CD14-positive monocyte (primary cell): ENCODE results near the gene SACM1L. TPM values are rescaled to one million over a fixed set of nuclear protein-coding genes. Genes with fewer than 3 reads are reported as not detected.
"Not testable (repeated sequence)": the region's sequence is repeated elsewhere in the genome, so short reads cannot be mapped to it uniquely, and the experiment has no call there.

Experiments used
- DNase-seq, 3 donors: peaks; one replicate each; pipeline ENCODE4 v3.0.0-alpha.2; 2011 to 2022
- H2AFZ ChIP-seq: 2 replicates; pipeline ENCODE4 v1.6.0; 2012; ENCODE audit warnings: mild to moderate bottlenecking, low read depth, low read length, inconsistent platforms; ENCODE audit not compliant: insufficient read depth, poor library complexity, severe bottlenecking
- H3K27ac ChIP-seq, 2 donors: 1 replicate in 1 of 2; 2 replicates in 1 of 2; pipeline ENCODE4 v1.5.1; 2012 to 2013; ENCODE audit warnings: low read length in 2 of 2, control low read depth in 1 of 2, inconsistent platforms in 1 of 2, low read depth in 1 of 2, mild to moderate bottlenecking in 1 of 2
- H3K27me3 ChIP-seq, 2 donors: one replicate each; pipeline versions ENCODE4 v1.6.0 to v1.6.1; 2011 to 2013; ENCODE audit warnings: low read length in 2 of 2; ENCODE audit not compliant: control insufficient read depth in 2 of 2, insufficient read depth in 2 of 2
- H3K36me3 ChIP-seq, 2 donors: replicated peaks in 1 of 2; 1 replicate in 1 of 2; 2 replicates in 1 of 2; pipeline versions ENCODE4 v1.5.1 to v1.6.1; 2012 to 2013; ENCODE audit warnings: low read length in 2 of 2, control low read depth in 1 of 2, inconsistent platforms in 1 of 2, mild to moderate bottlenecking in 1 of 2; ENCODE audit not compliant: insufficient read depth in 2 of 2, control insufficient read depth in 1 of 2
- H3K4me1 ChIP-seq, 2 donors: 1 replicate in 1 of 2; 2 replicates in 1 of 2; pipeline versions ENCODE4 v1.5.1 to v1.6.1; 2012 to 2013; ENCODE audit warnings: low read length in 2 of 2, control low read depth in 1 of 2, inconsistent platforms in 1 of 2, mild to moderate bottlenecking in 1 of 2, moderate library complexity in 1 of 2; ENCODE audit not compliant: insufficient read depth in 2 of 2, control insufficient read depth in 1 of 2
- H3K4me2 ChIP-seq: replicated peaks from 2 replicates; pipeline ENCODE3; 2012; ENCODE audit warnings: low read length, moderate library complexity, mild to moderate bottlenecking; ENCODE audit not compliant: poor library complexity, severe bottlenecking; ENCODE audit errors: extremely low read depth
- H3K4me3 ChIP-seq, 3 experiments: fragments of 200-600 bp in 1 of 3; sonication (generic) in 1 of 3; replicated peaks in 1 of 3; 1 replicate in 2 of 3; 2 replicates in 1 of 3; pipeline ENCODE4 v1.5.1; 2011 to 2013; ENCODE audit warnings: low read length in 3 of 3, mild to moderate bottlenecking in 3 of 3, control low read depth in 2 of 3, low read depth in 2 of 3, inconsistent platforms in 1 of 3, moderate library complexity in 1 of 3
- H3K79me2 ChIP-seq: 2 replicates; pipeline ENCODE4 v1.6.0; 2012; ENCODE audit warnings: mild to moderate bottlenecking, control low read depth, inconsistent platforms, low read length, moderate library complexity; ENCODE audit not compliant: insufficient read depth
- H3K9ac ChIP-seq: 2 replicates; pipeline ENCODE4 v1.6.0; 2017; ENCODE audit warnings: low read length, mild to moderate bottlenecking; ENCODE audit not compliant: insufficient read depth, poor library complexity, severe bottlenecking
- H3K9me3 ChIP-seq, 2 donors: replicated peaks in 1 of 2; 1 replicate in 1 of 2; 2 replicates in 1 of 2; pipeline versions ENCODE4 v1.5.1 to v1.6.1; 2012 to 2013; ENCODE audit warnings: low read length in 2 of 2, control low read depth in 1 of 2; ENCODE audit not compliant: control insufficient read depth in 1 of 2, insufficient read depth in 1 of 2
- H4K20me1 ChIP-seq: 2 replicates; pipeline ENCODE4 v1.6.0; 2012; ENCODE audit warnings: mild to moderate bottlenecking, low read length, control low read depth, moderate library complexity; ENCODE audit not compliant: insufficient read depth
- H3K27ac Mint-ChIP-seq, 7 donors: one replicate each; pipeline ENCODE4 v1.8.0; 2020; ENCODE audit warnings: mild to moderate bottlenecking in 7 of 7, mixed read lengths in 7 of 7, moderate library complexity in 6 of 7, inconsistent platforms in 2 of 7
- H3K27me3 Mint-ChIP-seq, 3 donors: one replicate each; pipeline ENCODE4 v1.8.0; 2021 to 2022; ENCODE audit warnings: low read depth in 3 of 3, mild to moderate bottlenecking in 3 of 3, mixed read lengths in 3 of 3, moderate library complexity in 3 of 3, inconsistent platforms in 1 of 3
- H3K36me3 Mint-ChIP-seq, 2 donors: one replicate each; pipeline ENCODE4 v1.8.0; 2020; ENCODE audit warnings: mixed read lengths in 2 of 2, inconsistent platforms in 1 of 2, mild to moderate bottlenecking in 1 of 2
- H3K4me1 Mint-ChIP-seq: one replicate; pipeline ENCODE4 v1.8.0; 2020; ENCODE audit warnings: mild to moderate bottlenecking, mixed read lengths
- H3K4me3 Mint-ChIP-seq, 2 donors: one replicate each; pipeline ENCODE4 v1.8.0; 2020; ENCODE audit warnings: mild to moderate bottlenecking in 2 of 2, mixed read lengths in 2 of 2, moderate library complexity in 1 of 2
- H3K9me3 Mint-ChIP-seq, 7 donors: one replicate each; pipeline ENCODE4 v1.8.0; 2020 to 2022; ENCODE audit warnings: mixed read lengths in 7 of 7, mild to moderate bottlenecking in 6 of 7, moderate library complexity in 6 of 7, inconsistent platforms in 2 of 7
- WGBS: methylation state at CpG from one replicate; pipeline ENCODE4 v1.1.5; 2013; ENCODE audit warnings: missing lambda C conversion rate; ENCODE audit not compliant: insufficient coverage; 5-methylcytosine and 5-hydroxymethylcytosine counted together
- intact Hi-C, 2 donors: fragments of 100-400 bp; cut with micrococcal nuclease; formaldehyde crosslinking; loops; one replicate each; pipeline versions ENCODE4 v1.15.0 to v1.15.1; 2023
- polyA plus RNA-seq, 3 donors: library from polyadenylated mRNA; depleted of rRNA in 1 of 3; unstranded in 2 of 3; stranded (reverse) in 1 of 3; fragments of 300-500 nt in 2 of 3; fragments of >200 nt in 1 of 3; fragmentation: Illumina TruSeq in 2 of 3; gene quantifications; 1 replicate in 2 of 3; 2 replicates in 1 of 3; pipeline ENCODE4 v1.2.3, GENCODE V29; 2012 to 2021
- TF ChIP-seq, protein P1 (sequence below): fragments of 200-600 bp; IDR thresholded peaks from one replicate; pipeline ENCODE4 v1.8.0; 2022; ENCODE audit warnings: antibody characterized with exemption, mild to moderate bottlenecking

The SACM1L gene
- polyA plus RNA-seq, 3 donors: 14.6 to 25.7 (median 21.5) TPM

DNA sequence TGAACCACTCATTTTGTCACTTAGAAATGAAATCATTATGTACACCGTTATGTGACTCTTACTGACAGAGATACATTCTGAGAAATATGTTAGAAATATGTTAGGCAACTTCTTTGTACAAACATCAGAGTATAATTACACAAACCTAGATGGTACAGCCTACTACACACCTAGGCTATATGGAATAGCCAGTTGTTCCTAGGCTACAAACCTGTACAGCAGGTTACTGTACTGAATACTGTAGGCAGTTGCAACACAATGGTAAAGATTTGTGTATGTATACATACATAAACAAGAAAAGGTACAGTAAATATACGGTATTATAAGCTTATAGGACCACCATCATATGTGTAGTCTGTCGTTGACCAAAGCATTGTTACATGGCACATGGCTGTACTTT lies 3.7 kb downstream of the SACM1L start:
- TF ChIP-seq, protein P1, sequence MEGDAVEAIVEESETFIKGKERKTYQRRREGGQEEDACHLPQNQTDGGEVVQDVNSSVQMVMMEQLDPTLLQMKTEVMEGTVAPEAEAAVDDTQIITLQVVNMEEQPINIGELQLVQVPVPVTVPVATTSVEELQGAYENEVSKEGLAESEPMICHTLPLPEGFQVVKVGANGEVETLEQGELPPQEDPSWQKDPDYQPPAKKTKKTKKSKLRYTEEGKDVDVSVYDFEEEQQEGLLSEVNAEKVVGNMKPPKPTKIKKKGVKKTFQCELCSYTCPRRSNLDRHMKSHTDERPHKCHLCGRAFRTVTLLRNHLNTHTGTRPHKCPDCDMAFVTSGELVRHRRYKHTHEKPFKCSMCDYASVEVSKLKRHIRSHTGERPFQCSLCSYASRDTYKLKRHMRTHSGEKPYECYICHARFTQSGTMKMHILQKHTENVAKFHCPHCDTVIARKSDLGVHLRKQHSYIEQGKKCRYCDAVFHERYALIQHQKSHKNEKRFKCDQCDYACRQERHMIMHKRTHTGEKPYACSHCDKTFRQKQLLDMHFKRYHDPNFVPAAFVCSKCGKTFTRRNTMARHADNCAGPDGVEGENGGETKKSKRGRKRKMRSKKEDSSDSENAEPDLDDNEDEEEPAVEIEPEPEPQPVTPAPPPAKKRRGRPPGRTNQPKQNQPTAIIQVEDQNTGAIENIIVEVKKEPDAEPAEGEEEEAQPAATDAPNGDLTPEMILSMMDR: no peak
- Histone ChIP-seq H3K9ac (no peak overlapping the region), H3K27me3 (no peaks in the 10 kb centered on the region), H3K4me2 (no peak overlapping the region), H3K9me3 (no peaks in the 10 kb centered on the region), H3K4me1 (peaks cover 35 to 41% of the 10 kb centered on the region in 2 donors), H3K79me2 (peaks cover 86% of the 10 kb centered on the region), H3K4me3 (no peak overlapping the region), H3K36me3 (peaks cover 6 to 31% of the 10 kb centered on the region in 2 donors), H4K20me1 (peaks cover 83% of the 10 kb centered on the region), H2AFZ (no peak overlapping the region), H3K27ac (no peak overlapping the region)
- no CpG with 5 or more reads among the region's 3 CpGs for WGBS
- Mint-ChIP-seq H3K27me3 (peaks cover 0 to 2% (median 0%) of the 10 kb centered on the region in 3 donors), H3K36me3 (peaks cover 21 to 27% of the 10 kb centered on the region in 2 donors), H3K4me1 (peaks cover 48% of the 10 kb centered on the region), H3K27ac (no peak overlapping the region), H3K9me3 (no peaks in the 10 kb centered on the region), H3K4me3 (no peak overlapping the region)
- no peak for DNase-seq
- intact Hi-C loops: no loop called here

DNA sequence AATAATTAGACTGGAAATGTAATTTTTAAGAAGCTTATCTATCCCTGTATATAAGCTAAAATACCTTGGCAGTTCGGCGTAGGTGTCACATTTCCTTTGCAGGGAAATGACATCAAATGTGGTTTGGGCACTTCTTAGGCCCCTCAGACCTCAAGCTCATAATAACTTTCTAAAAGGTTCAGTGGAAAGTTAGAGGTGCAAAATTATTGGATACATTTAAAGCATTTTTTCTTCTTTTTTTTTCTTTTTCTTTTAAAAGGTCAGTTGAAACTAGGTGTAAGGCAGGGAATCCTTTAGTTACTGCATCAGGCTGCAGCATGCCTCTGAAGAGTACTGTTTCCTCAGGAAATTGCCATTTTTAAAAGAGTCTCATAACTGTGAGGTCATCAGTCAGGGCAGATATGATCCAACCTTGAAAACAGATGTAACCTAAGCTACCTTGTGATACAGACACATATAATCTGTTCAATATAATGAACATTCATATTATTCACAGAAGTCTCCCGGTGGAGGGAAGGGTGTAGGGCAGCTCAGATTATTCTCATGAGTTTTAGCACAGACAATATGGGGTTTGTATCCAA lies 4.8 kb downstream of the SACM1L start:
- Histone ChIP-seq H3K4me2 (no peak overlapping the region), H3K27me3 (no peaks in the 10 kb centered on the region), H3K9ac (no peak overlapping the region)

DNA sequence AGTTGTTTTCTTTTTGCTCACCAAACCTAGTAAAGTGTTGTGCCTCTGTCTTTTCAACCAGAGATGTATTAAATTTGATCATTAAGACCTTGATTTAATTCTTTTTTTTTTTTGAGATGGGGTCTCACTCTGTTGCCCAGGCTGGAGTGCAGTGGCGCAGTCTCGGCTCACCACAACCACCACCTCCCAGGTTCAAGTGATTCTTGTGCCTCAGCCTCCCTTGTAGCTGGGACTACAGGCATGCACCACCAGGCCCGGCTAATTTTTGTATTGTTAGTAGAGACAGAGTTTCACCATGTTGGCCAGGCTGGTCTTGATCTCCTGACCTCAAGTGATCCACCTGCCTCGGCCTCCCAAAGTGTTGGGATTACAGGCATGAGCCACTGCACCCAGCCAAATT lies 6.0 kb downstream of the SACM1L start:
- peak overlapping the region in 2 of 7 donors; percentile 32 to 37 for H3K27ac Mint-ChIP-seq
- WGBS: 74% methylated on average over 2 of the region's 4 CpGs
- DNase-seq, H3K4me3 ChIP-seq, intact Hi-C loops, H3K27me3 ChIP-seq, H3K4me3 Mint-ChIP-seq, H2AFZ ChIP-seq, H3K9me3 ChIP-seq, H3K27me3 Mint-ChIP-seq, H3K9ac ChIP-seq, H3K4me2 ChIP-seq, H3K9me3 Mint-ChIP-seq: not testable (repeated sequence)
- H3K36me3 Mint-ChIP-seq: peaks cover 21 to 33% of the 10 kb centered on the region in 2 donors
- Histone ChIP-seq H3K27ac (peak overlapping the region in 1 of 2 donors; percentile 46), H4K20me1 (peaks cover 98% of the 10 kb centered on the region), H3K4me1 (peaks cover 23% of the 10 kb centered on the region in 2 donors), H3K36me3 (peaks cover 6 to 31% of the 10 kb centered on the region in 2 donors), H3K79me2 (peaks cover 98% of the 10 kb centered on the region)
- peaks cover 38% of the 10 kb centered on the region for H3K4me1 Mint-ChIP-seq

More for the DNA sequence above, 4.8 kb downstream of the SACM1L start:
- H3K36me3 ChIP-seq: peaks cover 6 to 31% of the 10 kb centered on the region in 2 donors
- peaks cover 97% of the 10 kb centered on the region for H3K79me2 ChIP-seq
- TF ChIP-seq, protein P1: no peak
- H3K4me1 ChIP-seq: peaks cover 28 to 32% of the 10 kb centered on the region in 2 donors
- H3K4me3 Mint-ChIP-seq: no peak overlapping the region
- no peaks in the 10 kb centered on the region for H3K9me3 ChIP-seq
- no peak for DNase-seq
- peak overlapping the region in 2 of 7 donors; percentile 32 to 37 for H3K27ac Mint-ChIP-seq
- no CpG with 5 or more reads among the region's 3 CpGs for WGBS
- intact Hi-C loops: no loop called here
- peak overlapping the region in 1 of 2 donors; percentile 46 for H3K27ac ChIP-seq
- no peaks in the 10 kb centered on the region for H3K9me3 Mint-ChIP-seq
- H2AFZ ChIP-seq: no peak overlapping the region
- H4K20me1 ChIP-seq: peaks cover 95% of the 10 kb centered on the region
- peaks cover 0 to under 1% (median 0%) of the 10 kb centered on the region in 3 donors for H3K27me3 Mint-ChIP-seq
- H3K4me1 Mint-ChIP-seq: peaks cover 40% of the 10 kb centered on the region
- H3K4me3 ChIP-seq: no peak overlapping the region
- H3K36me3 Mint-ChIP-seq: peaks cover 21 to 27% of the 10 kb centered on the region in 2 donors
